Activated CD8-positive, alpha-beta memory T cell treated with anti-CD3 and anti-CD28 coated beads for 24 hours (primary cell): ENCODE results near the gene TMEM39A.

ENCODE experiments used
- DNase-seq: peaks from one replicate; pipeline ENCODE4 v3.0.0-alpha.2; 2020

The TMEM39A gene

GRCh38 chr3:119463171-119464169 is at the start of gene TMEM39A:
Gene TMEM39A (minus strand): TSS chr3:119463615. CDS start chr3:119462074, 1,541 bp downstream.
- DNase-seq: peak; percentile 100

GRCh38 chr3:119510690-119511089 is 47.3 kb upstream of the TMEM39A start:
- DNase-seq: no peak

GRCh38 chr3:119508172-119508845 is 44.9 kb upstream of the TMEM39A start:
- peak; percentile 61 for DNase-seq

GRCh38 chr3:119507404-119507803 is 44.0 kb upstream of the TMEM39A start:
- DNase-seq: no peak

- DNase-seq: no peak
Measured at GRCh38 chr3:119506631-119507030, 43.2 kb upstream of the TMEM39A start.

GRCh38 chr3:119500901-119501300 is 37.5 kb upstream of the TMEM39A start:
- no peak for DNase-seq

GRCh38 chr3:119500265-119500664 is 36.9 kb upstream of the TMEM39A start:
- no peak for DNase-seq

- peak; percentile 98 for DNase-seq
Measured at GRCh38 chr3:119498186-119499011, 35.0 kb upstream of the TMEM39A start, which contains the start of gene TIMMDC1. Gene TIMMDC1 (plus strand): TSS chr3:119498547. CDS start chr3:119498734, 187 bp downstream.

GRCh38 chr3:119497820-119498185 is 34.4 kb upstream of the TMEM39A start:
- no peak for DNase-seq

- no peak for DNase-seq
Measured at GRCh38 chr3:119494597-119494996, 31.2 kb upstream of the TMEM39A start.

GRCh38 chr3:119492810-119493209 is 29.4 kb upstream of the TMEM39A start:
- DNase-seq: no peak

GRCh38 chr3:119492128-119492527 is 28.7 kb upstream of the TMEM39A start:
- DNase-seq: no peak

GRCh38 chr3:119490153-119490552 is 26.7 kb upstream of the TMEM39A start:
- DNase-seq: no peak

GRCh38 chr3:119485563-119485962 is 22.1 kb upstream of the TMEM39A start:
- DNase-seq: no peak

- no peak for DNase-seq
Measured at GRCh38 chr3:119483101-119483500, 19.7 kb upstream of the TMEM39A start.

- DNase-seq: no peak
Measured at GRCh38 chr3:119481079-119481478, 17.7 kb upstream of the TMEM39A start.

- DNase-seq: no peak
Measured at GRCh38 chr3:119470866-119471265, 7.5 kb upstream of the TMEM39A start.

GRCh38 chr3:119469418-119470189 is 6.2 kb upstream of the TMEM39A start:
- DNase-seq: no peak

- no peak for DNase-seq
Measured at GRCh38 chr3:119468041-119468440, 4.6 kb upstream of the TMEM39A start.

GRCh38 chr3:119457246-119457645 is 6.2 kb downstream of the TMEM39A start:
- DNase-seq: no peak

GRCh38 chr3:119456469-119456868 is 6.9 kb downstream of the TMEM39A start:
- DNase-seq: no peak

GRCh38 chr3:119453822-119454221 is 9.6 kb downstream of the TMEM39A start:
- DNase-seq: no peak
